ENCODE data around the gene SPNS2. TPM values are rescaled to one million over a fixed set of nuclear protein-coding genes. Genes with fewer than 3 reads are reported as not detected.

The SPNS2 gene
- total RNA-seq, 1 experiment from 2014 or later, result 1.6 TPM

DNA sequence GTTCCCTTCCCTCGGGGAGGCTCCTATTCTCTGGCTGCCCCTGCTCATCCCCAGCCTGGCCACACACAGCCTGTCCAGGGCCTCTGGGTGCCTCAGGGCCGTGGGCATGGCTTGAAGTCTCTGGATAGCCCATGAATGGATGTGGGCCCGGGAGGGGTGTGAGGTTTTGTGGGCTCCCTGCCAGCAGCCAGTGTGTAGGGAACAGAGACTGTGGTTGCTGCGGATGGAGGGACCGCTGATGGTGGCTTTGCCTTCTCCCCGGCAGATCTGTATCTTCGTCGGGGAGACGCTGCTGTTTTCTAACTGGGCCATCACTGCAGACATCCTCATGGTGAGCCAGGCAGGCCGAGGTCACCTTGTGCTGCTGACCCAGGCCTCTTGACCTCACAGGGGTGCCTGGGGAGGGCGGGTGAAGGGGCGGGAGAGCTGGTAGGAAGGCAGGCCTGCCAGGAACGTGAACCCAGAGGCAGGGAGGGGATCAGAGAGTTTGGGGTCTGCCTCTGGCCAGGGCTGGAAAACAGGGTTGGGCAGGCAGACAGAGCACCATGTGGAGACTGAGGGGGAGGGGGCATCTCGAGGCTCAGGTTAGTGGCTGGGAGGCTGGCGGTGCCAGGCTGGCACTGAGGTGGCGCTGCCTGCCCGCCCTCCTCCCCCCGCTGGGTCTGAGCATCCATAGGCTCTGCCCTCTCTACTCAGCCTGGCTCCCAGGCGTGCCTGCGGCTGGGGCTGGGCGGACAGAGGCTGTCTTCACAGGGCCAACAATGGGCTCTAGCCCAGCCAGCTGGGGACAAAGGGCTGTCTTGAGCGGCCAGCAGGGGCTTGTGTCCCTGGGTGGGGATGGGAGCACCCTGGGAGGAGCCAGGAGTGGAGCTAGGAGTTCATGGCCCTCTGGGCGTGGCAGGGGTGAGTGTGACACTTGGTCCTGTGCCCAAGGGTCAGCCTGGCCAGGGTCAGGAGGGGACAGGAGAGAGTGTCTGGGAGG, 35.1 kb downstream of the SPNS2 start:
- ChIA-PET CTCF (interaction anchor here (1.1 kb wide), 1 partner anchor 113 kb away, joined by 3 read pairs; no protein-coding TSS in a partner anchor), POLR2A (no interaction called here), RAD21 (ENCODE audit: low non-redundant PET in 1 of 2, low total read pairs in 2 of 2, uncharacterized antibody in 2 of 2, unreplicated experiment in 2 of 2) (interaction anchor here in 1 of 2 experiments (1.1 kb wide), 1 partner anchor 113 kb away, joined by 3 read pairs; no protein-coding TSS in a partner anchor)
- no peaks in the 10 kb centered on the region for H3K9me3 ChIP-seq (ENCODE audit: control insufficient read depth in 1 of 2, insufficient read depth in 1 of 2, low read depth in 1 of 2, low read length in 2 of 2)
- ATAC-seq, result peak; percentile 46
- no peaks in the 10 kb centered on the region for H3K9me2 ChIP-seq (ENCODE audit: insufficient read depth)
- no peak overlapping the region for H2AFZ ChIP-seq (ENCODE audit: low read depth, low read length, poor library complexity, severe bottlenecking)
- no peak overlapping the region for H3K9ac ChIP-seq (ENCODE audit: low read length)
- H4K20me1 ChIP-seq (ENCODE audit: insufficient read depth), result no peaks in the 10 kb centered on the region; the same call in 1 of the 2 replicates
- H3K27ac ChIP-seq (ENCODE audit: low read depth, low read length), result peak overlapping the region; percentile 6; the same call in 1 of the 2 replicates
- H3K36me3 ChIP-seq (ENCODE audit: control insufficient read depth in 1 of 2, insufficient read depth in 2 of 2, low read length in 2 of 2), result peaks cover 2 to 9% of the 10 kb centered on the region in 2 experiments; a peak in 2 of 4 replicates
- no peak for DNase-seq (ENCODE audit: low read depth, low spot score)
- no peak overlapping the region for H3K4me3 ChIP-seq (replicated peaks in 1 of 2; ENCODE audit: low read depth in 1 of 2, low read length in 2 of 2)
- H3K27me3 ChIP-seq (ENCODE audit: insufficient read depth, low read length), result no peaks in the 10 kb centered on the region
- intact Hi-C loops (cut with micrococcal nuclease), result loop anchor here (5.0 kb wide), 1 partner anchor 112 kb away; no protein-coding TSS in a partner anchor
- peaks cover 8 to 19% of the 10 kb centered on the region in 2 experiments; a peak in 3 of 4 replicates for H3K4me1 ChIP-seq (ENCODE audit: control insufficient read depth in 1 of 2, insufficient read depth in 2 of 2, low read length in 2 of 2)
- H3K4me2 ChIP-seq (ENCODE audit: low read length), result peak overlapping the region; percentile 31
- BruUV-seq (replicated peaks), result no TSS peak
- TF ChIP-seq ZNF274 (IDR thresholded peaks at IDR 0.05; ENCODE audit: low read depth, low read length), result no peak
- no peak for TF ChIP-seq EGR1 (IDR thresholded peaks at IDR 0.05; ENCODE audit: low read depth)
- TF ChIP-seq RAD21 (IDR thresholded peaks at IDR 0.05; ENCODE audit: low read depth), result no peak
- TF ChIP-seq, protein P1, sequence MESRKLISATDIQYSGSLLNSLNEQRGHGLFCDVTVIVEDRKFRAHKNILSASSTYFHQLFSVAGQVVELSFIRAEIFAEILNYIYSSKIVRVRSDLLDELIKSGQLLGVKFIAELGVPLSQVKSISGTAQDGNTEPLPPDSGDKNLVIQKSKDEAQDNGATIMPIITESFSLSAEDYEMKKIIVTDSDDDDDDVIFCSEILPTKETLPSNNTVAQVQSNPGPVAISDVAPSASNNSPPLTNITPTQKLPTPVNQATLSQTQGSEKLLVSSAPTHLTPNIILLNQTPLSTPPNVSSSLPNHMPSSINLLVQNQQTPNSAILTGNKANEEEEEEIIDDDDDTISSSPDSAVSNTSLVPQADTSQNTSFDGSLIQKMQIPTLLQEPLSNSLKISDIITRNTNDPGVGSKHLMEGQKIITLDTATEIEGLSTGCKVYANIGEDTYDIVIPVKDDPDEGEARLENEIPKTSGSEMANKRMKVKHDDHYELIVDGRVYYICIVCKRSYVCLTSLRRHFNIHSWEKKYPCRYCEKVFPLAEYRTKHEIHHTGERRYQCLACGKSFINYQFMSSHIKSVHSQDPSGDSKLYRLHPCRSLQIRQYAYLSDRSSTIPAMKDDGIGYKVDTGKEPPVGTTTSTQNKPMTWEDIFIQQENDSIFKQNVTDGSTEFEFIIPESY (IDR thresholded peaks at IDR 0.05; ENCODE audit: extremely low read depth, insufficient replicate concordance, low read length), result no peak
- no peak for TF ChIP-seq ZFX (IDR thresholded peaks at IDR 0.05)
- peak; percentile 27 for TF ChIP-seq POLR2A (IDR thresholded peaks at IDR 0.05; ENCODE audit: borderline replicate concordance, extremely low read depth, insufficient read depth, insufficient read length)
- no peak for TF ChIP-seq FOSL1 (IDR thresholded peaks at IDR 0.05; ENCODE audit: low read depth)
- TF ChIP-seq POLR2AphosphoS5 (IDR thresholded peaks at IDR 0.05; ENCODE audit: low read depth, low read length), result 0 out of 2 replicates have a peak, but pooled peaks have one; percentile 14
- TF ChIP-seq, protein P2, sequence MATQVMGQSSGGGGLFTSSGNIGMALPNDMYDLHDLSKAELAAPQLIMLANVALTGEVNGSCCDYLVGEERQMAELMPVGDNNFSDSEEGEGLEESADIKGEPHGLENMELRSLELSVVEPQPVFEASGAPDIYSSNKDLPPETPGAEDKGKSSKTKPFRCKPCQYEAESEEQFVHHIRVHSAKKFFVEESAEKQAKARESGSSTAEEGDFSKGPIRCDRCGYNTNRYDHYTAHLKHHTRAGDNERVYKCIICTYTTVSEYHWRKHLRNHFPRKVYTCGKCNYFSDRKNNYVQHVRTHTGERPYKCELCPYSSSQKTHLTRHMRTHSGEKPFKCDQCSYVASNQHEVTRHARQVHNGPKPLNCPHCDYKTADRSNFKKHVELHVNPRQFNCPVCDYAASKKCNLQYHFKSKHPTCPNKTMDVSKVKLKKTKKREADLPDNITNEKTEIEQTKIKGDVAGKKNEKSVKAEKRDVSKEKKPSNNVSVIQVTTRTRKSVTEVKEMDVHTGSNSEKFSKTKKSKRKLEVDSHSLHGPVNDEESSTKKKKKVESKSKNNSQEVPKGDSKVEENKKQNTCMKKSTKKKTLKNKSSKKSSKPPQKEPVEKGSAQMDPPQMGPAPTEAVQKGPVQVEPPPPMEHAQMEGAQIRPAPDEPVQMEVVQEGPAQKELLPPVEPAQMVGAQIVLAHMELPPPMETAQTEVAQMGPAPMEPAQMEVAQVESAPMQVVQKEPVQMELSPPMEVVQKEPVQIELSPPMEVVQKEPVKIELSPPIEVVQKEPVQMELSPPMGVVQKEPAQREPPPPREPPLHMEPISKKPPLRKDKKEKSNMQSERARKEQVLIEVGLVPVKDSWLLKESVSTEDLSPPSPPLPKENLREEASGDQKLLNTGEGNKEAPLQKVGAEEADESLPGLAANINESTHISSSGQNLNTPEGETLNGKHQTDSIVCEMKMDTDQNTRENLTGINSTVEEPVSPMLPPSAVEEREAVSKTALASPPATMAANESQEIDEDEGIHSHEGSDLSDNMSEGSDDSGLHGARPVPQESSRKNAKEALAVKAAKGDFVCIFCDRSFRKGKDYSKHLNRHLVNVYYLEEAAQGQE (IDR thresholded peaks at IDR 0.05; ENCODE audit: low read depth), result no peak
- H3K79me2 ChIP-seq (ENCODE audit: insufficient read depth, low read length), result no peaks in the 10 kb centered on the region

All from HCT116 (cell line).